H1 (cell line): ENCODE data around the gene RER1. TPM values are rescaled to one million over a fixed set of nuclear protein-coding genes. Genes with fewer than 3 reads are reported as not detected.

Experiments
- CTCF ChIA-PET: fragments of 300-600 bp; sonication (Branson Sonifier 250); formaldehyde crosslinking; loops from one replicate; lab custom pipeline; 2021; ENCODE audit not compliant: partially characterized antibody; lab: Charles Lee
- POLR2A ChIA-PET: fragments of 300-600 bp; sonication (Branson Sonifier 250); formaldehyde crosslinking; loops from one replicate; lab custom pipeline; 2021; ENCODE audit warnings: inconsistent platforms; ENCODE audit not compliant: partially characterized antibody; lab: Charles Lee
- DNase-seq, 2 experiments: peaks; one replicate each; pipeline versions ENCODE4 v3.0.0 to v3.0.0-alpha.2; 2010 to 2022; ENCODE audit warnings: low spot score in 2 of 2, low read depth in 1 of 2, mixed read lengths in 1 of 2
- FAIRE-seq: peaks from 2 replicates; lab custom pipeline; 2011; peaks lifted over from hg19 to GRCh38; lab: Jason Lieb, UNC
- H2AFZ ChIP-seq: 2 replicates; pipeline ENCODE4 v1.8.1; 2012; ENCODE audit warnings: low read length, inconsistent platforms
- H2AK5ac ChIP-seq: 2 replicates; pipeline ENCODE4 v1.6.1; 2013; ENCODE audit warnings: low read depth, low read length
- H2BK120ac ChIP-seq: replicated peaks from 2 replicates; pipeline ENCODE3; 2013; ENCODE audit warnings: low read depth, low read length, inconsistent platforms
- H2BK12ac ChIP-seq: 2 replicates; pipeline ENCODE4 v1.6.1; 2013; ENCODE audit warnings: low read depth, low read length
- H2BK15ac ChIP-seq: 2 replicates; pipeline ENCODE4 v1.6.1; 2013; ENCODE audit warnings: low read length
- H2BK20ac ChIP-seq: 2 replicates; pipeline ENCODE4 v1.6.1; 2013; ENCODE audit warnings: low read length
- H2BK5ac ChIP-seq: 2 replicates; pipeline ENCODE4 v1.6.1; 2013; ENCODE audit warnings: low read depth, low read length
- H3K14ac ChIP-seq: 2 replicates; pipeline ENCODE4 v1.6.1; 2013; ENCODE audit warnings: inconsistent platforms; ENCODE audit not compliant: insufficient read length
- H3K18ac ChIP-seq: 2 replicates; pipeline ENCODE4 v1.6.1; 2013; ENCODE audit warnings: low read length; ENCODE audit errors: extremely low read depth
- H3K23ac ChIP-seq: 2 replicates; pipeline ENCODE4 v1.6.1; 2013; ENCODE audit warnings: inconsistent platforms; ENCODE audit not compliant: insufficient read length
- H3K23me2 ChIP-seq: 2 replicates; pipeline ENCODE4 v1.6.1; 2013; ENCODE audit warnings: low read depth, low read length
- H3K27ac ChIP-seq: 2 replicates; pipeline ENCODE4 v1.6.1; 2011; ENCODE audit warnings: low read depth, low read length, inconsistent platforms
- H3K27me3 ChIP-seq, 4 experiments: replicated peaks in 1 of 4; 1 replicate in 1 of 4; 2 replicates in 3 of 4; pipeline versions ENCODE4 v1.6.1 to v1.8.1; 2011 to 2013; ENCODE audit warnings: low read length in 3 of 4, mild to moderate bottlenecking in 3 of 4, inconsistent platforms in 2 of 4, mixed read lengths in 2 of 4, moderate library complexity in 1 of 4; ENCODE audit not compliant: control insufficient read depth in 3 of 4, insufficient read depth in 3 of 4; ENCODE audit errors: extremely low read depth in 1 of 4
- H3K36me3 ChIP-seq, 4 experiments: 2 replicates each; pipeline versions ENCODE4 v1.6.1 to v1.8.1; 2011 to 2013; ENCODE audit warnings: mild to moderate bottlenecking in 4 of 4, low read length in 3 of 4, moderate library complexity in 2 of 4, control low read depth in 1 of 4, inconsistent platforms in 1 of 4; ENCODE audit not compliant: insufficient read depth in 4 of 4, control insufficient read depth in 2 of 4
- H3K4ac ChIP-seq: replicated peaks from 2 replicates; pipeline ENCODE3; 2013; ENCODE audit warnings: low read length, low read depth, mixed read lengths, inconsistent platforms; ENCODE audit not compliant: insufficient read length
- H3K4me1 ChIP-seq, 4 experiments: replicated peaks in 1 of 4; 1 replicate in 1 of 4; 2 replicates in 3 of 4; pipeline versions ENCODE4 v1.6.1 to v1.8.1; 2011 to 2013; ENCODE audit warnings: low read length in 3 of 4, inconsistent platforms in 2 of 4, mixed read lengths in 1 of 4; ENCODE audit not compliant: insufficient read depth in 4 of 4, control insufficient read depth in 3 of 4
- H3K4me2 ChIP-seq, 2 experiments: 2 replicates each; pipeline versions ENCODE4 v1.6.1 to v1.8.1; 2011 to 2013; ENCODE audit warnings: low read depth in 2 of 2, low read length in 2 of 2, control low read depth in 1 of 2, inconsistent platforms in 1 of 2, mild to moderate bottlenecking in 1 of 2; ENCODE audit not compliant: insufficient read depth in 1 of 2
- H3K4me3 ChIP-seq, 4 experiments: fragments of 200-600, 300-600 bp in 1 of 4; sonication (generic), shearing (Covaris generic), sonication (Bioruptor Twin) in 1 of 4; 2 replicates each; pipeline versions ENCODE4 v1.5.1 to v1.8.1; 2011 to 2016; ENCODE audit warnings: low read length in 4 of 4, low read depth in 3 of 4, control low read depth in 2 of 4, inconsistent platforms in 2 of 4, mild to moderate bottlenecking in 2 of 4, mixed read lengths in 1 of 4, moderate library complexity in 1 of 4; ENCODE audit not compliant: insufficient read depth in 2 of 4; ENCODE audit errors: extremely low read depth in 1 of 4
- H3K56ac ChIP-seq: replicated peaks from 2 replicates; pipeline ENCODE3; 2013; ENCODE audit warnings: low read depth, mild to moderate bottlenecking, mixed read lengths, low read length, inconsistent platforms; ENCODE audit not compliant: insufficient read length
- H3K79me1 ChIP-seq: 2 replicates; pipeline ENCODE4 v1.6.1; 2013; ENCODE audit warnings: low read depth, low read length, control low read depth
- H3K79me2 ChIP-seq, 2 experiments: 2 replicates each; pipeline versions ENCODE4 v1.6.1 to v1.8.1; 2012 to 2013; ENCODE audit warnings: low read length in 2 of 2, mild to moderate bottlenecking in 2 of 2, inconsistent platforms in 1 of 2; ENCODE audit not compliant: insufficient read depth in 2 of 2, control insufficient read depth in 1 of 2
- H3K9ac ChIP-seq, 4 experiments: replicated peaks in 1 of 4; 1 replicate in 1 of 4; 2 replicates in 3 of 4; pipeline versions ENCODE4 v1.6.1 to v1.8.1; 2011 to 2013; ENCODE audit warnings: low read depth in 3 of 4, low read length in 3 of 4, control low read depth in 2 of 4, mild to moderate bottlenecking in 2 of 4, moderate library complexity in 2 of 4, inconsistent platforms in 1 of 4; ENCODE audit errors: extremely low read depth in 1 of 4
- H3K9me3 ChIP-seq, 2 experiments: 2 replicates each; pipeline versions ENCODE4 v1.6.1 to v1.8.1; 2012 to 2013; ENCODE audit warnings: mild to moderate bottlenecking in 2 of 2, moderate library complexity in 2 of 2, control low read depth in 1 of 2, inconsistent platforms in 1 of 2, low read depth in 1 of 2, low read length in 1 of 2, mixed read lengths in 1 of 2; ENCODE audit not compliant: insufficient read depth in 2 of 2
- H4K20me1 ChIP-seq, 2 experiments: replicated peaks in 1 of 2; 2 replicates each; pipeline versions ENCODE3 to v1.8.1; 2011 to 2013; ENCODE audit warnings: inconsistent platforms in 2 of 2, low read length in 2 of 2, mild to moderate bottlenecking in 1 of 2; ENCODE audit not compliant: insufficient read depth in 2 of 2, control insufficient read depth in 1 of 2
- H4K5ac ChIP-seq: 2 replicates; pipeline ENCODE4 v1.6.1; 2013; ENCODE audit warnings: low read length, low read depth, mixed read lengths, inconsistent platforms; ENCODE audit not compliant: insufficient read length
- H4K8ac ChIP-seq: 2 replicates; pipeline ENCODE4 v1.8.0; 2013; ENCODE audit warnings: mild to moderate bottlenecking, moderate library complexity, low read length, inconsistent platforms; ENCODE audit not compliant: insufficient read depth; ENCODE audit errors: extremely low read depth
- H4K91ac ChIP-seq: replicated peaks from 2 replicates; pipeline ENCODE3; 2013; ENCODE audit warnings: low read length, mixed read lengths, inconsistent platforms; ENCODE audit not compliant: insufficient read length
- CHD2 ChIP-seq: IDR thresholded peaks from 2 replicates; pipeline ENCODE4 v1.6.1; 2012; ENCODE audit warnings: low read length, improper control_type of control experiment
- EGR1 ChIP-seq: IDR thresholded peaks from 2 replicates; pipeline ENCODE4 v1.6.1; 2011; ENCODE audit warnings: low read depth, low read length, borderline replicate concordance
- MAX ChIP-seq: IDR thresholded peaks from 2 replicates; pipeline ENCODE4 v1.6.1; 2012; ENCODE audit warnings: inconsistent platforms
- NANOG ChIP-seq: IDR thresholded peaks from 2 replicates; pipeline ENCODE4 v1.6.1; 2011; ENCODE audit warnings: low read length, low read depth, mild to moderate bottlenecking, inconsistent platforms; ENCODE audit not compliant: insufficient read depth, poor library complexity, severe bottlenecking
- NRF1 ChIP-seq: IDR thresholded peaks from 2 replicates; pipeline ENCODE4 v1.6.1; 2011; ENCODE audit warnings: mild to moderate bottlenecking, low read depth, low read length, improper control_type of control experiment
- TBP ChIP-seq: IDR thresholded peaks from 2 replicates; pipeline ENCODE4 v1.6.1; 2011; ENCODE audit warnings: low read depth, low read length, improper control_type of control experiment
- WGBS, 2 experiments: shearing (Covaris generic) in 1 of 2; methylation state at CpG; one replicate each; pipeline versions ENCODE4 v1.1.6 to v1.1.7; 2013 to 2015; ENCODE audit warnings: low lambda C conversion rate in 2 of 2, mixed read lengths in 2 of 2, inconsistent platforms in 1 of 2, low coverage in 1 of 2, missing lambda C conversion rate in 1 of 2; ENCODE audit not compliant: insufficient replicate concordance in 2 of 2, insufficient coverage in 1 of 2, insufficient read length in 1 of 2; ENCODE audit errors: extremely low coverage in 1 of 2, missing lambda C conversion rate in 1 of 2; 5-methylcytosine and 5-hydroxymethylcytosine counted together
- polyA plus RNA-seq, 7 experiments: library from polyadenylated mRNA; depleted of rRNA in 3 of 7; stranded (reverse) in 5 of 7; unstranded in 2 of 7; fragments of >200 nt in 5 of 7; fragments of 200-250 nt in 2 of 7; gene quantifications; 1 replicate in 5 of 7; 2 replicates in 1 of 7; 4 replicates in 1 of 7; pipeline versions ENCODE4 v1.2.1 to v1.2.3, GENCODE V29; 2011 to 2013; ENCODE audit warnings: missing spikeins in 2 of 7, mixed read lengths in 2 of 7
- total RNA-seq: library from RNA; stranded (reverse); fragmentation: NEBNext Ultra II Directional; extraction: Animal tissue kit (Norgen Biotek cat#: 25700); gene quantifications from 2 replicates; pipeline ENCODE4 v1.2.1, GENCODE V29; 2021

Gene RER1
- total and polyA plus RNA-seq, 2 of the 8 experiments (the other 6 are each of a cell fraction or from before 2014, with no cell fraction given) = 102 to 134 TPM

GRCh38 chr1:2355373-2356261 is 36.0 kb upstream of the RER1 start:
- POLR2A ChIA-PET = interaction anchor here (0.8 kb wide), 1 partner anchor 23 kb away, joined by 3 read pairs; no protein-coding TSS in a partner anchor

More at GRCh38 chr1:2355373-2356261, 36.0 kb upstream of the RER1 start:
- no peak overlapping the region for H2BK15ac ChIP-seq
- H3K14ac ChIP-seq = no peak overlapping the region
- no peak overlapping the region for H2BK5ac ChIP-seq
- no peak overlapping the region for H3K4ac ChIP-seq
- 90% methylated on average over 16 of the region's 28 CpGs; no CpG with 5 or more reads in 1 of the 2 experiments for WGBS, 2 experiments
- no peak overlapping the region for H2AK5ac ChIP-seq
- no peaks in the 10 kb centered on the region for H3K36me3 ChIP-seq
- H3K23ac ChIP-seq = no peak overlapping the region
- H2AFZ ChIP-seq = no peak overlapping the region
- H2BK120ac ChIP-seq = no peak overlapping the region
- TF ChIP-seq CHD2 = no peak
- TF ChIP-seq MAX = no peak
- no peak for TF ChIP-seq TBP
- no peak for TF ChIP-seq NRF1
- TF ChIP-seq NANOG = no peak
- no peak for TF ChIP-seq EGR1
- H4K20me1 ChIP-seq = no peaks in the 10 kb centered on the region
- no peak overlapping the region for H4K91ac ChIP-seq
- DNase-seq = no peak
- H3K27ac ChIP-seq = no peak overlapping the region
- H3K18ac ChIP-seq = no peak overlapping the region
- no peak overlapping the region for H3K56ac ChIP-seq
- H3K4me3 ChIP-seq = no peak overlapping the region
- H3K79me1 ChIP-seq = no peaks in the 10 kb centered on the region
- no peak overlapping the region for H3K4me2 ChIP-seq
- CTCF ChIA-PET = interaction anchor here (1.0 kb wide), 1 partner anchor 1110 kb away, joined by 3 read pairs; no protein-coding TSS in a partner anchor
- H2BK12ac ChIP-seq = no peak overlapping the region
- H3K79me2 ChIP-seq = no peaks in the 10 kb centered on the region
- H3K27me3 ChIP-seq = no peaks in the 10 kb centered on the region
- peak overlapping the region; percentile 2 for H4K8ac ChIP-seq
- no peaks in the 10 kb centered on the region; a peak in 1 of 7 replicates for H3K4me1 ChIP-seq
- H3K23me2 ChIP-seq = no peaks in the 10 kb centered on the region
- no peaks in the 10 kb centered on the region for H3K9me3 ChIP-seq
- H4K5ac ChIP-seq = no peak overlapping the region
- 0 out of 7 replicates have a peak overlapping the region, but pooled peaks of 1 of the 4 experiments have one; percentile 22 for H3K9ac ChIP-seq
- no peak for FAIRE-seq
- H2BK20ac ChIP-seq = no peak overlapping the region
